Measurements from ENCODE around the gene SDHA. TPM values are rescaled to one million over a fixed set of nuclear protein-coding genes. Genes with fewer than 3 reads are reported as not detected.

The SDHA gene
- total and polyA plus RNA-seq, 9 of the 15 experiments (the other 6 are each of a cell fraction or from before 2014, with no cell fraction given) = 82.9 to 191 (median 130) TPM

DNA sequence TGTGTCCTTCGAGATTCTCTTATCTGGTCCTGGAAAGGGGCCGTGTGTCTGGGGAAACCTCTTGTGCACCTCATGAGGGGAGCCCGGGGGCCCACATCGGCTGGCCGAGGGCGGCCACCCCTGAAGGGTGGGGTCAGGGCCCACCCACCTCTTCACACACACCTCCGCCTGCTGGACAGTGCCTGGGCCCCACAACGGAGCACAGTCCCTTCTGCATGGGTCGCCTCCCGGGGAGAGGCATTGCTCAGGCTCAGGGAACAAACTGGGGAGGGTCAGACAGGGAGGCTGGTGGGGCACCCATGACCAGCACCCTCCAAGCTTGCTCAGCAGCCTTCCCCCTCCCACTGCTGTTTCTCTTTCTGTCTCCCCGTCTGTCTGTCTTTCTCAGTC lies 28.1 kb upstream of the SDHA start (continued):
- TF ChIP-seq, protein P1, sequence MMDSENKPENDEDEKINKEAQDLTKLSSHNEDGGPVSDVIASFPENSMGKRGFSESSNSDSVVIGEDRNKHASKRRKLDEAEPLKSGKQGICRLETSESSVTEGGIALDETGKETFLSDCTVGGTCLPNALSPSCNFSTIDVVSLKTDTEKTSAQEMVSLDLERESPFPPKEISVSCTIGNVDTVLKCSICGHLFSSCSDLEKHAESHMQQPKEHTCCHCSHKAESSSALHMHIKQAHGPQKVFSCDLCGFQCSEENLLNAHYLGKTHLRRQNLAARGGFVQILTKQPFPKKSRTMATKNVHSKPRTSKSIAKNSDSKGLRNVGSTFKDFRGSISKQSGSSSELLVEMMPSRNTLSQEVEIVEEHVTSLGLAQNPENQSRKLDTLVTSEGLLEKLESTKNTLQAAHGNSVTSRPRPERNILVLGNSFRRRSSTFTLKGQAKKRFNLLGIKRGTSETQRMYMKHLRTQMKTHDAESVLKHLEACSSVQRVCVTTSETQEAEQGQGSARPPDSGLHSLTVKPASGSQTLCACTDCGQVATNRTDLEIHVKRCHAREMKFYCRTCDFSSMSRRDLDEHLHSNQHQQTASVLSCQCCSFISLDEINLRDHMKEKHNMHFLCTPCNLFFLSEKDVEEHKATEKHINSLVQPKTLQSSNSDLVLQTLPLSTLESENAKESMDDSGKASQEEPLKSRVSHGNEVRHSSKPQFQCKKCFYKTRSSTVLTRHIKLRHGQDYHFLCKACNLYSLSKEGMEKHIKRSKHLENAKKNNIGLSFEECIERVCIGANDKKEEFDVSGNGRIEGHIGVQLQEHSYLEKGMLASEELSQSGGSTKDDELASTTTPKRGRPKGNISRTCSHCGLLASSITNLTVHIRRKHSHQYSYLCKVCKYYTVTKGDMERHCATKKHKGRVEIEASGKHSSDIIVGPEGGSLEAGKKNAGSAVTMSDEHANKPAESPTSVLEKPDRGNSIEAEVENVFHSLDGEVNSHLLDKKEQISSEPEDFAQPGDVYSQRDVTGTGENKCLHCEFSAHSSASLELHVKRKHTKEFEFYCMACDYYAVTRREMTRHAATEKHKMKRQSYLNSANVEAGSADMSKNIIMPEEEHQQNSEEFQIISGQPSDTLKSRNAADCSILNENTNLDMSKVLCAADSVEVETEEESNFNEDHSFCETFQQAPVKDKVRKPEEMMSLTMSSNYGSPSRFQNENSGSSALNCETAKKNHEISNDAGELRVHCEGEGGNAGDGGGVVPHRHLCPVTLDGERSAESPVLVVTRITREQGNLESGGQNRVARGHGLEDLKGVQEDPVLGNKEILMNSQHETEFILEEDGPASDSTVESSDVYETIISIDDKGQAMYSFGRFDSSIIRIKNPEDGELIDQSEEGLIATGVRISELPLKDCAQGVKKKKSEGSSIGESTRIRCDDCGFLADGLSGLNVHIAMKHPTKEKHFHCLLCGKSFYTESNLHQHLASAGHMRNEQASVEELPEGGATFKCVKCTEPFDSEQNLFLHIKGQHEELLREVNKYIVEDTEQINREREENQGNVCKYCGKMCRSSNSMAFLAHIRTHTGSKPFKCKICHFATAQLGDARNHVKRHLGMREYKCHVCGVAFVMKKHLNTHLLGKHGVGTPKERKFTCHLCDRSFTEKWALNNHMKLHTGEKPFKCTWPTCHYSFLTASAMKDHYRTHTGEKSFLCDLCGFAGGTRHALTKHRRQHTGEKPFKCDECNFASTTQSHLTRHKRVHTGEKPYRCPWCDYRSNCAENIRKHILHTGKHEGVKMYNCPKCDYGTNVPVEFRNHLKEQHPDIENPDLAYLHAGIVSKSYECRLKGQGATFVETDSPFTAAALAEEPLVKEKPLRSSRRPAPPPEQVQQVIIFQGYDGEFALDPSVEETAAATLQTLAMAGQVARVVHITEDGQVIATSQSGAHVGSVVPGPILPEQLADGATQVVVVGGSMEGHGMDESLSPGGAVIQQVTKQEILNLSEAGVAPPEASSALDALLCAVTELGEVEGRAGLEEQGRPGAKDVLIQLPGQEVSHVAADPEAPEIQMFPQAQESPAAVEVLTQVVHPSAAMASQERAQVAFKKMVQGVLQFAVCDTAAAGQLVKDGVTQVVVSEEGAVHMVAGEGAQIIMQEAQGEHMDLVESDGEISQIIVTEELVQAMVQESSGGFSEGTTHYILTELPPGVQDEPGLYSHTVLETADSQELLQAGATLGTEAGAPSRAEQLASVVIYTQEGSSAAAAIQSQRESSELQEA (IDR thresholded peaks at IDR 0.05; ENCODE audit: low read depth) = no peak
- no peak for TF ChIP-seq ELF4 (CRISPR knock-in tag; IDR thresholded peaks at IDR 0.05)
- TF ChIP-seq KLF10 (CRISPR knock-in tag; IDR thresholded peaks at IDR 0.05) = no peak
- TF ChIP-seq PHF20 (IDR thresholded peaks at IDR 0.05; ENCODE audit: partially characterized antibody) = no peak
- TF ChIP-seq, protein P2, sequence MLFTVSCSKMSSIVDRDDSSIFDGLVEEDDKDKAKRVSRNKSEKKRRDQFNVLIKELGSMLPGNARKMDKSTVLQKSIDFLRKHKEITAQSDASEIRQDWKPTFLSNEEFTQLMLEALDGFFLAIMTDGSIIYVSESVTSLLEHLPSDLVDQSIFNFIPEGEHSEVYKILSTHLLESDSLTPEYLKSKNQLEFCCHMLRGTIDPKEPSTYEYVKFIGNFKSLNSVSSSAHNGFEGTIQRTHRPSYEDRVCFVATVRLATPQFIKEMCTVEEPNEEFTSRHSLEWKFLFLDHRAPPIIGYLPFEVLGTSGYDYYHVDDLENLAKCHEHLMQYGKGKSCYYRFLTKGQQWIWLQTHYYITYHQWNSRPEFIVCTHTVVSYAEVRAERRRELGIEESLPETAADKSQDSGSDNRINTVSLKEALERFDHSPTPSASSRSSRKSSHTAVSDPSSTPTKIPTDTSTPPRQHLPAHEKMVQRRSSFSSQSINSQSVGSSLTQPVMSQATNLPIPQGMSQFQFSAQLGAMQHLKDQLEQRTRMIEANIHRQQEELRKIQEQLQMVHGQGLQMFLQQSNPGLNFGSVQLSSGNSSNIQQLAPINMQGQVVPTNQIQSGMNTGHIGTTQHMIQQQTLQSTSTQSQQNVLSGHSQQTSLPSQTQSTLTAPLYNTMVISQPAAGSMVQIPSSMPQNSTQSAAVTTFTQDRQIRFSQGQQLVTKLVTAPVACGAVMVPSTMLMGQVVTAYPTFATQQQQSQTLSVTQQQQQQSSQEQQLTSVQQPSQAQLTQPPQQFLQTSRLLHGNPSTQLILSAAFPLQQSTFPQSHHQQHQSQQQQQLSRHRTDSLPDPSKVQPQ (CRISPR knock-in tag; IDR thresholded peaks at IDR 0.05; ENCODE audit: borderline replicate concordance) = no peak
- no peak for TF ChIP-seq ZNF766 (CRISPR knock-in tag; conservative IDR thresholded peaks at IDR 0.05)
- no peak for TF ChIP-seq NCOA6 (IDR thresholded peaks at IDR 0.05)
- no peak for TF ChIP-seq CBFA2T3 (IDR thresholded peaks at IDR 0.05)
- no peak for TF ChIP-seq ERF (CRISPR knock-in tag; IDR thresholded peaks at IDR 0.05)
- no peak for TF ChIP-seq SMARCA4 (IDR thresholded peaks at IDR 0.05)

Measured in K562 (cell line).